PFSK-1 (cell line): ENCODE data around the gene ANKRD40CL.
A peak's percentile ranks its signal among the peaks of the same experiment; 100 is the strongest.

Source experiments
- FOXP2 ChIP-seq: optimal IDR thresholded peaks from 2 replicates; pipeline ENCODE3; 2011; ENCODE audit warnings: borderline replicate concordance, control low read depth, inconsistent platforms; ENCODE audit not compliant: insufficient read depth; ENCODE audit errors: extremely low read length, extremely low read depth
- POLR2AphosphoS5 ChIP-seq: IDR thresholded peaks from 2 replicates; pipeline ENCODE4 v1.6.1; 2012; ENCODE audit warnings: low read depth, mild to moderate bottlenecking, control low read depth, low read length, moderate library complexity
- REST ChIP-seq, 2 experiments: IDR thresholded peaks; 2 replicates each; pipeline versions ENCODE4 v1.6.1 to v1.8.0; 2011 to 2012; ENCODE audit warnings: low read depth in 2 of 2, low read length in 2 of 2, control low read depth in 1 of 2, inconsistent platforms in 1 of 2, mild to moderate bottlenecking in 1 of 2, moderate library complexity in 1 of 2; ENCODE audit not compliant: insufficient read depth in 1 of 2
- SIN3A ChIP-seq: IDR thresholded peaks from 2 replicates; pipeline ENCODE4 v1.6.1; 2012; ENCODE audit warnings: mild to moderate bottlenecking, low read length, moderate library complexity, borderline replicate concordance; ENCODE audit not compliant: insufficient read depth
- TAF1 ChIP-seq: IDR thresholded peaks from 2 replicates; pipeline ENCODE4 v1.6.1; 2012; ENCODE audit warnings: low read length, control low read depth, borderline replicate concordance; ENCODE audit not compliant: insufficient read depth

Gene ANKRD40CL

GRCh38 chr17:50719144-50719923 lies 48.0 kb downstream of the ANKRD40CL start, which contains the start of gene LUC7L3:
LUC7L3 (plus strand) TSS chr17:50719603; CDS start chr17:50719733, 130 bp downstream.
- 0 out of 2 replicates have a peak, but pooled peaks have one; percentile 25 for TF ChIP-seq SIN3A
- peak; percentile 96 for TF ChIP-seq POLR2AphosphoS5
- TF ChIP-seq FOXP2 = peak; percentile 24
- peak in 1 of 2 experiments; percentile 53; a peak in 1 of 4 replicates for TF ChIP-seq REST (IDR thresholded peaks at IDR 0.05; ENCODE audit: insufficient read depth in 1 of 2, low read depth in 2 of 2, low read length in 2 of 2)
- TF ChIP-seq TAF1 = peak; percentile 93; the same call in 1 of the 2 replicates

- TF ChIP-seq TAF1 (no peak), REST (IDR thresholded peaks at IDR 0.05; ENCODE audit: insufficient read depth in 1 of 2, low read depth in 2 of 2, low read length in 2 of 2) (no peak), POLR2AphosphoS5 (no peak), FOXP2 (no peak), SIN3A (no peak)
Measured at GRCh38 chr17:50715471-50715870, 51.8 kb downstream of the ANKRD40CL start.

- no peak for TF ChIP-seq TAF1
- TF ChIP-seq FOXP2 = no peak
- TF ChIP-seq REST (IDR thresholded peaks at IDR 0.05; ENCODE audit: insufficient read depth in 1 of 2, low read depth in 2 of 2, low read length in 2 of 2) = no peak
- TF ChIP-seq POLR2AphosphoS5 = no peak
- TF ChIP-seq SIN3A = no peak
Measured at GRCh38 chr17:50712641-50713040, 54.7 kb downstream of the ANKRD40CL start.
